Osteocyte (in vitro differentiated cells): ENCODE measurements around the gene ZC3H6. TPM values are rescaled to one million over a fixed set of nuclear protein-coding genes. Genes with fewer than 3 reads are reported as not detected.
A peak's percentile ranks its signal among the peaks of the same experiment; 100 is the strongest.

Experiments used
- DNase-seq: peaks from one replicate; pipeline ENCODE4 v3.0.0; 2021; ENCODE audit warnings: mixed read lengths; ENCODE audit not compliant: unreplicated experiment; ENCODE audit errors: extremely low spot score
- H3K27ac Mint-ChIP-seq: one replicate; pipeline ENCODE4 v1.8.0; 2021; ENCODE audit warnings: mild to moderate bottlenecking, mixed read lengths; ENCODE audit not compliant: unreplicated experiment
- H3K27me3 Mint-ChIP-seq: one replicate; pipeline ENCODE4 v1.8.0; 2021; ENCODE audit warnings: mixed read lengths; ENCODE audit not compliant: unreplicated experiment
- H3K36me3 Mint-ChIP-seq: one replicate; pipeline ENCODE4 v1.8.0; 2021; ENCODE audit warnings: mixed read lengths; ENCODE audit not compliant: unreplicated experiment
- H3K4me1 Mint-ChIP-seq: one replicate; pipeline ENCODE4 v1.8.0; 2021; ENCODE audit warnings: mixed read lengths; ENCODE audit not compliant: unreplicated experiment
- H3K4me3 Mint-ChIP-seq: one replicate; pipeline ENCODE4 v1.8.0; 2021; ENCODE audit warnings: mild to moderate bottlenecking, moderate library complexity, mixed read lengths; ENCODE audit not compliant: unreplicated experiment
- H3K9me3 Mint-ChIP-seq: one replicate; pipeline ENCODE4 v1.8.0; 2021; ENCODE audit warnings: mixed read lengths; ENCODE audit not compliant: unreplicated experiment
- total RNA-seq: library from RNA; stranded (reverse); gene quantifications from 2 replicates; pipeline ENCODE4 v1.2.1, GENCODE V29; 2021
- TF ChIP-seq, protein P1 (sequence below): fragments of 200-600 bp; sonication (generic); IDR thresholded peaks from 2 replicates; pipeline ENCODE4 v1.5.0; 2021; ENCODE audit warnings: antibody characterized with exemption, mild to moderate bottlenecking, moderate library complexity

ZC3H6 gene
- total RNA-seq, 1 donor from 2014 or later, result 8.2 TPM

DNA sequence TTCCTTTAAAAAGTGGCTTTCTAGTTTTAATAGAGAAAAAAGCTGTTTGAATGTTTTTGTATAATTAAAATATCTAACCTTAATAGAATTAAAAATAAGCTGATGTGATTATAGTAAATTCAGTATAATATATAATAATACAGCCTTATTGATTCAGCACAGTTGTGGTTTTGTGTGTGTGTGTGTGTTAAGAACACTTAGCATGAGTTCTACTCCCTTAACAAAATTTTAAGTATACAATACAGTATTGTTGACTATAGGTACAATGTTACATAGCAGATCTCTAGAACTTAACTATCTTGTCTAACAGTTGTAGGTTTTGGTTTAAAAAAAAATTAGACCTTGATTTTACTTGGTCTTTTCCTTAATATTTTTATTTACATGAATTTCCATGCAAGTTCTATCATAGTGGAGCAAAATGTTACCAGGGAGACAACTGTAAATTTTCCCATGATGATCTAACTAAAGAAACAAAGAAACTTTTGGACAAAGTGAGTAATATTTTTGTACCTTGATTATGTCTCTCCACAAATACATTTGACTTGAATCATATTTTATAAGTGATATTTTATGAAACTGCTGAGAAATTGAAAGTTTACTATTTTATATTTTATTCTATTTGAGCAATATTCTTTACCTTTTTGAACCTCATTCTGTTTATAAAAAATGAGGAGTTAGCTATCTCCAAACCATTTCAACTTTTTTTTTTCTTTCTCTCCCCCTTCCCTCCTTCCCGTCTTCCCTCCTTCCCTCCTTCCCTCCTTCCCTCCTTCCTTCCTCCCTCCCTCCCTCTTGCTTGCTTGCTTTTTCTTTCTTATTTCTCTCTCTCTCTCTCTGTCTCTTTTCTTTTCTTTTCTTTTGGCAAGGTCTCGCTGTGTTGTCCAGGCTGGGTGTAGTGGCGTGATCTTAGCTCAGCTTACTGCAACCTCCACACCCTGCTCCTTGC lies 46.3 kb downstream of the ZC3H6 start:
- TF ChIP-seq, protein P1, sequence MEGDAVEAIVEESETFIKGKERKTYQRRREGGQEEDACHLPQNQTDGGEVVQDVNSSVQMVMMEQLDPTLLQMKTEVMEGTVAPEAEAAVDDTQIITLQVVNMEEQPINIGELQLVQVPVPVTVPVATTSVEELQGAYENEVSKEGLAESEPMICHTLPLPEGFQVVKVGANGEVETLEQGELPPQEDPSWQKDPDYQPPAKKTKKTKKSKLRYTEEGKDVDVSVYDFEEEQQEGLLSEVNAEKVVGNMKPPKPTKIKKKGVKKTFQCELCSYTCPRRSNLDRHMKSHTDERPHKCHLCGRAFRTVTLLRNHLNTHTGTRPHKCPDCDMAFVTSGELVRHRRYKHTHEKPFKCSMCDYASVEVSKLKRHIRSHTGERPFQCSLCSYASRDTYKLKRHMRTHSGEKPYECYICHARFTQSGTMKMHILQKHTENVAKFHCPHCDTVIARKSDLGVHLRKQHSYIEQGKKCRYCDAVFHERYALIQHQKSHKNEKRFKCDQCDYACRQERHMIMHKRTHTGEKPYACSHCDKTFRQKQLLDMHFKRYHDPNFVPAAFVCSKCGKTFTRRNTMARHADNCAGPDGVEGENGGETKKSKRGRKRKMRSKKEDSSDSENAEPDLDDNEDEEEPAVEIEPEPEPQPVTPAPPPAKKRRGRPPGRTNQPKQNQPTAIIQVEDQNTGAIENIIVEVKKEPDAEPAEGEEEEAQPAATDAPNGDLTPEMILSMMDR, result no peak
- Mint-ChIP-seq H3K36me3 (peaks cover 21% of the 10 kb centered on the region), H3K9me3 (no peaks in the 10 kb centered on the region), H3K4me1 (peaks cover 26% of the 10 kb centered on the region), H3K27me3 (no peaks in the 10 kb centered on the region), H3K4me3 (no peak overlapping the region), H3K27ac (peak overlapping the region; percentile 56)
- DNase-seq, result no peak

DNA sequence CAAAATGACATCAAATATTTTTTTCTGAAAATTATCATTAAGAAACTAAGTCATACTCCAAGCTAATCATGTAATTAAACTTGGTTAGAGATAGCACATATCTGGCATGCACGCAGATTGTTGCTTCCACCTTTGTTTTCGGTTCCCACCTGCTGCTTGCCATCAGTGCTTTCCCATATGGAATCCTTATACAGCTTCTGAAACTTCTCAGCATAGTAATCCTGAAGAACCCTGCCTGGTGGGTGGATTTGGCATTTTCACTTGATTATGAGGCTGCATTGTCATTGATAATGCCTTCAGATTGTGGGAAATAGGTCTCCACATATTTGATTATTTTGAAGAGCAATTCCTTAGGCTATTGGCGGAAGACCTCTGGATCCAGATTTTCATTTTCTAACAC lies 47.5 kb downstream of the ZC3H6 start:
- Mint-ChIP-seq H3K27me3 (no peaks in the 10 kb centered on the region), H3K36me3 (peaks cover 33% of the 10 kb centered on the region), H3K9me3 (no peaks in the 10 kb centered on the region), H3K4me1 (peaks cover 16% of the 10 kb centered on the region), H3K4me3 (no peak overlapping the region), H3K27ac (peak overlapping the region; percentile 56)
- TF ChIP-seq, protein P1, result no peak
- no peak for DNase-seq

DNA sequence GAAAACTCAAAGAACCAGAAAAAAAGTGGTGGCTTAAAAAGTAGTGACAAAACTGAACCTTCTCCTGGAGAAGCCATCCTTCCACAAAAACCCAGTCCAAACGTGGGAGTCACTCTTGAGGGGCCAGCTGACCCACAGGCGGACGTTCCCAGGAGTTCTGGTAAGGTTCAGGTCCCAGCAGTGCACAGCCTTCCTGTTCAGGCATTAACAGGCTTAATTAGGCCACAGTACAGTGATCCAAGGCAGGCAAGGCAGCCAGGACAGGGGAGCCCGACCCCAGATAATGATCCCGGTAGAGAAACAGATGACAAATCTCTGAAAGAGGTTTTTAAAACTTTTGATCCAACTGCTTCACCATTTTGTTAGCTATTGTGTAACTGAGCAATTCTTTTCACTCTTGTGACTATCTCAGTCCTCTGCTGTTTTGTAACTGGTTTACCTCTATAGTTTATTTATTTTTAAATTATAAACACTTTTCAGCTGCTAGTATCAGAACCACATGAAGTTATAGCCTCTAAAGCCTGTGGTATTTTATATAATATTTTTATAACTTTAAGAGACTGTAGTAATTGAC lies 56.8 kb downstream of the ZC3H6 start:
- DNase-seq, result no peak
- H3K4me3 Mint-ChIP-seq, result no peak overlapping the region
- TF ChIP-seq, protein P1, result no peak
- H3K9me3 Mint-ChIP-seq, result no peaks in the 10 kb centered on the region
- no peaks in the 10 kb centered on the region for H3K27me3 Mint-ChIP-seq
- peaks cover 25% of the 10 kb centered on the region for H3K36me3 Mint-ChIP-seq
- no peaks in the 10 kb centered on the region for H3K4me1 Mint-ChIP-seq
- H3K27ac Mint-ChIP-seq, result no peak overlapping the region

DNA sequence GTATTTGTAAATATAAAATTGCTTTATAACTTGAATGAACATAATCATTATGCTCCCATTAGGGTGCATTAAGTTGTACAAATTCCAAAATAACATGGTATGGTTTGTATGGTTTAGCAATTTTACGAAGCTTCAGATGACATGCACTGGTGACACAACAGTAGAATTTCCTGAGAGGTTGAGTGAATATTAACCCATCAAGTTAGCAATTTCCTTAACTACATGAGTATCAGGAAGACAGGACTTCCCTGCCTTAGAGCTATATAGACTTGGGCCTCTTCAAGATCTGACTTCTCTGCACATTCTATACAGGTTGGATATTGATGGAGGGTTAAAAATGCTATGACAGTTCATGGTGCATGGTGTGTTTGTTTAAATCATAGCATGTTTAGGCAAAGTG lies 60.2 kb downstream of the ZC3H6 start:
- Mint-ChIP-seq H3K4me1 (no peaks in the 10 kb centered on the region), H3K9me3 (no peaks in the 10 kb centered on the region), H3K4me3 (no peak overlapping the region), H3K27ac (no peak overlapping the region), H3K27me3 (no peaks in the 10 kb centered on the region), H3K36me3 (peaks cover 12% of the 10 kb centered on the region)
- TF ChIP-seq, protein P1, result no peak
- no peak for DNase-seq

DNA sequence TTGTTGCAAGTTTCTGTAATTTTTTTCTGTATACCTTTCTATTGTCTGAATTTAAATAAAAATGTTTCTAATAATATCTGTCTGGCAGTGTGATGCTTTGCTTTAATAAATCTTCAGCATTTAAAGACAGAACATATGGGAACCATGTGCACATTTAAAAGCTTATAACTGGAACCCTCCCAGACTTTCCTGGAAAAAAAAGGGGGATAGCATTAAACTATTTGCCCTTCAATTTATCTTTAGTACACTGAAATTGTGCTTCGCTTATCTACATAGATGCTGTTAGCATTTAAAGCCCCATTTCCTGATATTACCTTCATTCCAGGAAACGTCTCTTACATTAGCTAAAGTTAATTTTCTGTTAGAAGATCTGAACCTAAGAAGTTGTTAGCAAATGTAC lies 64.6 kb downstream of the ZC3H6 start:
- DNase-seq, result no peak
- Mint-ChIP-seq H3K9me3 (no peaks in the 10 kb centered on the region), H3K27ac (no peak overlapping the region), H3K36me3 (no peaks in the 10 kb centered on the region), H3K27me3 (no peaks in the 10 kb centered on the region), H3K4me3 (no peak overlapping the region), H3K4me1 (no peaks in the 10 kb centered on the region)
- TF ChIP-seq, protein P1, result no peak
